ENCODE measurements around the gene TOE1.

GRCh38 chr1:45359882-45360513 is 20.0 kb downstream of the TOE1 start:
- TF ChIP-seq, protein P1, sequence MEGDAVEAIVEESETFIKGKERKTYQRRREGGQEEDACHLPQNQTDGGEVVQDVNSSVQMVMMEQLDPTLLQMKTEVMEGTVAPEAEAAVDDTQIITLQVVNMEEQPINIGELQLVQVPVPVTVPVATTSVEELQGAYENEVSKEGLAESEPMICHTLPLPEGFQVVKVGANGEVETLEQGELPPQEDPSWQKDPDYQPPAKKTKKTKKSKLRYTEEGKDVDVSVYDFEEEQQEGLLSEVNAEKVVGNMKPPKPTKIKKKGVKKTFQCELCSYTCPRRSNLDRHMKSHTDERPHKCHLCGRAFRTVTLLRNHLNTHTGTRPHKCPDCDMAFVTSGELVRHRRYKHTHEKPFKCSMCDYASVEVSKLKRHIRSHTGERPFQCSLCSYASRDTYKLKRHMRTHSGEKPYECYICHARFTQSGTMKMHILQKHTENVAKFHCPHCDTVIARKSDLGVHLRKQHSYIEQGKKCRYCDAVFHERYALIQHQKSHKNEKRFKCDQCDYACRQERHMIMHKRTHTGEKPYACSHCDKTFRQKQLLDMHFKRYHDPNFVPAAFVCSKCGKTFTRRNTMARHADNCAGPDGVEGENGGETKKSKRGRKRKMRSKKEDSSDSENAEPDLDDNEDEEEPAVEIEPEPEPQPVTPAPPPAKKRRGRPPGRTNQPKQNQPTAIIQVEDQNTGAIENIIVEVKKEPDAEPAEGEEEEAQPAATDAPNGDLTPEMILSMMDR (IDR thresholded peaks at IDR 0.05), result peak; percentile 39 to 84 (median 74)
- TF ChIP-seq POLR2A (IDR thresholded peaks at IDR 0.05), result no peak

Measured in body of pancreas (tissue), 4 donors.